Left renal pelvis (tissue), 4 donors: ENCODE results near the gene TNFRSF14. TPM values are rescaled to one million over a fixed set of nuclear protein-coding genes. Genes with fewer than 3 reads are reported as not detected.
"Not testable (repeated sequence)": the region's sequence is repeated elsewhere in the genome, so short reads cannot be mapped to it uniquely, and the experiment has no call there.

Experiments used
- DNase-seq, 4 donors: peaks; one replicate each; pipeline ENCODE4 v3.0.0-alpha.2; 2013; ENCODE audit warnings: low read depth in 4 of 4, low spot score in 3 of 4
- polyA plus RNA-seq, 4 donors: library from polyadenylated mRNA; unstranded; fragments of 120-200 nt; gene quantifications; one replicate each; pipeline ENCODE4 v1.2.1, GENCODE V29; 2013; ENCODE audit not compliant: insufficient read length in 4 of 4

Gene TNFRSF14
- polyA plus RNA-seq, 4 donors = 15.9 to 26.3 (median 20.2) TPM

DNA sequence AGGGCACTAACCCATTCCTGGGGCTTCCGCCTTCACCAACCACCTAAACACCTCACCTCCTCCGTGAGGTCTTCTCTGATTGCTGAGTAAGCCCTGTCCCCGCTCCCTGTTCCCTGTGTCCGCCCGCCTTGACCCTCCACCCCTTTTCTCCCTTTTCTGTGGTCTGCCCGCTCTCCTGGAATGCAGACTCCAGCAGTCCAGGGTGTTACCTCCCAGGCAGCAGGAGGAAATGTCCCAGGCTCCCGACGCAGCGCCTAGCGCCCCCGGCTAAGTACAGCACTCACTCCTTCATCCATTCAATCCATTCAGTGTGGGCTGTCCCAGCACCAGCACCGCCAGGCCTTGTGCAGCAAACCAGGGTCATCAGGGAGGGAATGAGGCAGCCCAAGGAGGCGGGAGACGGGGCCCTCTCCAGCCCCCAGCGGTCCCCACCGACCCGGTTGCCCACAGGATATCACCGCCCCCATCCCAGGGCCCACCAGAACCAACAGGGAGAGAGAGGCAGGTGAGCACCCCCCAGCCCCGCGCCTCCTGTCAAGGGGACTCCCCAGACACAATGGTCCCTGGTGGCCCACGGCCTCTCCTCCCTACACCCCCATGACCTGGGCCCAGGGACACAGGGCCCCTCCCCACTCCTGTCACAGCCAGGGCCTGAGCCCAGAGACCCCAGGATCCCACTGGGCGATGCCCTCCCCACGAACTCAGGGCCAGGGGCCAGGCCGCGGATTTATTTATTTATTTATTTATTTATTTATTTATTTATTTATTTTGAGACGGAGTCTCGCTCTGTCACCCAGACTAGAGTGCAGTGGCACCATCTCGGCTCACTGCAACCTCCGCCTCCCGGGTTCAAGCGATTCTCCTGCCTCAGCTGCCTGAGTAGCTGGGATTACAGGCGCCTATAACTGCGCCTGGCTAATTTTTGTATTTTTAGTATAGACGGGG, 10.2 kb downstream of the TNFRSF14 start:
- no peak for DNase-seq

- DNase-seq = no peak
These were observed 11.0 kb downstream of the TNFRSF14 start for GRCh38 chr1:2567083-2567679.

DNA sequence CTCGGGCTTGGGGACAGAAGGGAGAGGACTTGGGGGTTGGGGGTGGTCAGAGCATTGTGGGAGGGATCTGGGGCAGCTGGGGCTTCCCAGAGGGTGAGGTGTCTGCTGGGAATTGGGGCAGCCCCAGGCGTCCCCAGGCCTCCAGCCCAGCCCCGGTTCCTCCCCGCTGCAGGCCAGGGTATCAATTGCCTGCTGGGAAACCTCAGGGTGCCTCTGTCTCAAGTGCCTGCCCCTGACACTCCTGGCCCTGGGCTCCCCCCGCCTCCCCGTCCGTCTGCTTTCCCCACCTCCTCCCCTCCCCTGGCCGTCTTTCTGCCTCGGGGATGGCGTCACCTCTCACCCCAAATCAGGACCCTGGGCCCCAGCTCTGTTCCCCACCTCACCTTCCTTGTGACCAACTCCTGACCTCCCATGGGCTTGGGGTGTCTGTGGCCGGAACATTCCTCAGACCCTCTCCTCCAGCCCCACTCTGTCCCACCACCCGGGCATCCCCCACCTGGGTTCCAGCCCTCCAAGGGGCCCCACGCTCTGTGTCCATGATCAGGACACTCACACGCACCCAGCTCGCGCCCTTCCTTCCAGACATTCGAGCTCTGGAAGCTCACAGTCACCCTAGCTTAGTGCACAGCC, 12.1 kb downstream of the TNFRSF14 start:
- DNase-seq = not testable (repeated sequence)

DNA sequence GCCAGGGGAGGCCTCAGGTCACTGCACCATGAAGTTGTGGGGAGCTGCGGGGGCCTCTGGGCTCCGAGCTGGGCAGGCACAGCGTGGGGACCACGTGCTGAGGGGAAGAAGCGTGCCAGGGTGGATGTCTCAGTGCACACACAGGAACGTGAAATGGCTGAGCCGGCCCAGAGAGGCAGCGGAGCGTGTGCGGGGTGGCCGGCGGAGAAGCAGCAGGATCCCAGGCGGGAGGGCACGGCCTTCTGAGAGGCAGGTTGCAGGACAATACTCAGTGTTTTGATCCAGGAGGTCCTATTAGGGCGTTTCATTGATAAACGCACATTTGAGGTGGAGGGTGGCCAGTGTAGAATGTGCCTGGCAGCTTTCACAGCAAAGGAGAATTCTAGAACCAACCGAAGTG, 12.9 kb downstream of the TNFRSF14 start:
- no peak for DNase-seq

DNA sequence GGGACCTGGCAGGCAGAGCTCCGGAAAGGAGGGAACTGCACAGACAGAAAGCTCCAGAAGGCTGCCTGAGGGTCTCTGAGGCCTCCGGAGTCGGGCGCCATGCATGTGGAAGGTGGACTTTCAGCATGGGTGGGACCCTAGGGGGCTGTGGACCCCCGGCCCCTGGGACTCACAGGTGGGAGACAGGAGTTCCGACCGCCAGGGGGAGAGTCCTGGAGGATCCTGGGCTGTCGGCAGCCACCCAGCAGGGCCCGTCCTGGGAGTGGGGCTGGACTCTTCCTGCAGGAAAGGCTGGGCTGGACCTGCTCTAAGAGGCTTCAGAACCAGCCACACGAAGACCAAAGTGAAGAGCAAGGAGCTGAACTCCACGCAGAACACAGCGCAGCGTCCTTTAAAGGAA, 13.5 kb downstream of the TNFRSF14 start:
- not testable (repeated sequence) for DNase-seq

- no peak for DNase-seq
These were observed 14.2 kb downstream of the TNFRSF14 start for GRCh38 chr1:2570332-2570731.

GRCh38 chr1:2571348-2571747, 15.2 kb downstream of the TNFRSF14 start:
- DNase-seq = no peak

DNA sequence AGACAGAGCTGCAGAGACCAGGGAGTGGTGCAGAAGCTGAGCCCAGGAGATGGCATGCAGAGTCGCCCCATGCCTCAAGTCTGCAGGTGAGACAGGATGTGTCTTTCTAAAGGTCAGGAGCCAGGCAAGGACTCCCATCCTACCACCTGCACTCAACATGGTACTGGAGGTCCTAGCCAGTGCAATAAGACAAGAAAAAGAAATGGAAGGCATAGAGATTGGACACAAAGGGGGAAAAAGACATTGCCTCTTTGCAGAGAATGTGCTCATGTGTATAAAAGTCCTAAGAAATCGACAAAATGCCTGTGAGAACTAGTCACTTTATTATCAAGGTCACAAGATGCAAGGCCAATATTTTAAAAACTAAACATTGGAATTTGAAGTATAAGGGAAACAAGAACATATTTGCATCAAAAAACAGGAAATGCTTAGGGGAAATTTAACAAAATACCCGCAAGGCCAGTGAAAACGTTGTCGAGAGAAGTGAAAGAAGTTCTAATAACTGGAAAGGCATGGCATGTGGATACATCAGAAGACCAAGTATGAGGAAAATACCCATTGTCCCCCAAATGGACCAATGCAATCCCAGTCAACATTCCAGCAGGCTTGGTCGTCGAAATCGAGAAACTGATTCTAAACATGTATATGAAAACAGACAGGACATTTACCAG, 17.2 kb downstream of the TNFRSF14 start:
- DNase-seq = no peak

GRCh38 chr1:2574350-2574749, 18.2 kb downstream of the TNFRSF14 start:
- DNase-seq = no peak

DNA sequence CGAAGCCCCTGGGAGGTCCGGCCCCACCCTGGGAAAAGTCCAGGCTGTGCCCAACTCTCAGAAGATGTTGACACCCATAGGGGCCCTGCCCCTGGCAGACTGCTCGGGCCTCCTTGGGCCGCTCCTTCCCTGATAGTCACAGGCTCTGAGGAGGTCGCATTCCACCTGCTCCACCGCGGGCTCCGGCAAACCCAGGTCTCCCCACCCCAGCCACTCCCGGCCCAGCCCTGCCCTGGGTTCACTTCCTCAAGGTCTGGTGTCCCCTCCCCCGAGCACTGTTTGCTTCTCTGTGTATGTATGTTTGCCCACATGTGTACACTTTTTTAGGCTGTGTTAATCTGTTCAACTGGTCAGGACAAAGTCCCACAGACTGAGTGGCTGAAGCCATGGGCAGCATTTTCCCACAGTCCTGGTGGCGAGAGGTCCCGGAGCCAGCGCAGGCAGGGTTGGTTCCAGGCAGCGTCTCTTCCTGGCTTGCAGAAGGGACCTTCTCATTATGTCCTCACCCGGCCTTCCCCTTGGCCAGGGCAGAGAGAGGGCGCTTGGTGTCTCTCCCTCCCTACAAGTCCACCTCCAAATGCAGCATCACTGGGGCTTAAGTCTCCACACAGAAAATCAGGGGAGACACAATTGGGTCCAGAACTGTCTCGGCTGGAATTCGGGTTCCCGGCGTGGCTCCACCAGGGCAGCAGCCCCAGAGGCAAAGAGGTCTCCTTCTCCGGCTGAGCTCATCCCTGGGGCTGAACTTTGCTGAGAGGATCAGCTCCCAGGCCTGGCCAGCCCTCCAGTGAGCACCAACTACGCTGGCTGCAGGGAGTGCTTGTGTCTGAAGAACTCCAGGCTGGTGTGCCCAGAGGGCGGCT, 19.9 kb downstream of the TNFRSF14 start:
- no peak for DNase-seq

DNA sequence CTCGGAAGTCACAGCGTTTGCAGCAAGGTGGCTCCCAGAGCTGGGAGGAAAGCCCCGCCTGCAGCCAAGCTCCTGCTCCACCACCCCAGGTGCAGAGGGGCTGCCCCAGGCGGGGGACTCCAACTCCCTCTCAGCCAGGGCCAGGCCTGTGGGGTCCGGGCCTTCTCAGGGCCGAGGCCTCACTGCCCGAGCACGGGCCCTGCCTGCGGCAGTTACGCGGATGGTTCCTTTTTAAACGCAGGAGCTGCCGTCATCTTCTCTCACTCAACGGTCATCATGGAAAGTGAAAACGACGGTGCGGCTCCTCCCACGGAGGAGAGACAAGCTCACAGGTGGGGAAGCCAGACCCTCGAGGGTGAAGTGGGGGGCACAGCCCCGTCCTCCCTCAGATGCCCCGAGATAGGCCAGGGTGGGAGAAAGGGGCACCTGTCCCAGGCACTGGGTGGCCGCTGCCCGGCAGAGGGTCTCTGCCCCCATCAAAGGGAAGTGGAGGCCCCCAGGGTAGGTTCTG, 21.4 kb downstream of the TNFRSF14 start:
- DNase-seq = not testable (repeated sequence)

DNA sequence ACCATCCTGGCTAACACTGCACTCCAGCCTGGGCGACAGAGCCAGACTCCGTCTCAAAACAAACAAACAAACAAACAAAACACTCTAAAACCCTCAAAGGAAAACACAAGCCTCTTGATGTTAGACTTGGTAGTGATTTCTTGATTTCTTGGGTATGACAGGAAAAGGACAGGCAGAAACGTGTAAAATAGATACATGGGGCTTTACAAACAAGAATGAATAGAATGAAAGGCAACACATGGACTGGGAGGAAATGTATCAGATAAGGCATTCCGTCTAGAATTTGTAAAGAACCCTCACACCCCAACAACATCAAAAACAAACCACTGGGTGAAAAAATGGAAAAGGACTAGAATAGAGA, 22.6 kb downstream of the TNFRSF14 start:
- no peak for DNase-seq

GRCh38 chr1:2580691-2581090, 24.5 kb downstream of the TNFRSF14 start:
- DNase-seq = no peak

DNA sequence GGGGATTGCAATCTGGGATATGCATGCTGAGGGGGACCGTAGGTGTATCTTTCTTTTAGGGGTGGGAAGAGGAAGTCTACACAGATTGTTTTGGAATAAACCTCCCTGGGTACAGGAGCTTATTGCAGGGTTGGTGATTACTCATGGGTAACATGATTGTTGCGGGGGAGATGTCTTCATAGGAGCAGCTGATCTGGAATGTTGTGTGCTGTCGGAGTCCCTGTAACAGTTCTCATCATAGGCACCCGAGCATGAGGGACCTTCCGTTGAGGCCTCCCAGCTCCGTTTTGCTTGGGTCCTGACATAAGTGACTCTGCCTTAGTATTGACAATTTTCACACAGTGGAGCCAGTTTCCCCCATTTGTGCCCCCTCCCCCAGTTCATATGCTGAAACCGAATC, 26.2 kb downstream of the TNFRSF14 start:
- DNase-seq = no peak

DNA sequence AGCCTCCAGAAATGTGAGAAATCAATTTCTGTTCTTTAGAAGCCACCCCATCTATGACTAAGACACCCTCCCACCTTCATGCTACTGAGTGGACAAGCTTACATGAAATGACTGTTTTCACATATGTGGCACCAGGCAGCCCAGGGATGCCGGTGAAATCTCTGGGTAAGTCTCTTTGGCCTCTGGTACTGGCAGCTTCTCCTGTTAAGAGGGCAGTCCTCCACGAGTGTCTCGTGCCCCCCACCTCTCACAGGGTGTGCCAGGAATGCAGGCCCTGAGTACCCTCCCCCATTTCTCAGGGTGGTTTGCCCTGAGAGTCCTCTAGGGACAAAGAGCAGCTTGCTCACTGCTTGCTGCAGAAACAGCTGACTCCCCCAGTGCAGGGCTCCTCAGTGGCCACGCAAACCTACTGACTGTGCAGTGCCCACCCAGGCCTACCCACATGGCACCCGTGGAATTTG, 27.2 kb downstream of the TNFRSF14 start:
- no peak for DNase-seq

GRCh38 chr1:2583871-2584351, 27.7 kb downstream of the TNFRSF14 start:
- no peak for DNase-seq

DNA sequence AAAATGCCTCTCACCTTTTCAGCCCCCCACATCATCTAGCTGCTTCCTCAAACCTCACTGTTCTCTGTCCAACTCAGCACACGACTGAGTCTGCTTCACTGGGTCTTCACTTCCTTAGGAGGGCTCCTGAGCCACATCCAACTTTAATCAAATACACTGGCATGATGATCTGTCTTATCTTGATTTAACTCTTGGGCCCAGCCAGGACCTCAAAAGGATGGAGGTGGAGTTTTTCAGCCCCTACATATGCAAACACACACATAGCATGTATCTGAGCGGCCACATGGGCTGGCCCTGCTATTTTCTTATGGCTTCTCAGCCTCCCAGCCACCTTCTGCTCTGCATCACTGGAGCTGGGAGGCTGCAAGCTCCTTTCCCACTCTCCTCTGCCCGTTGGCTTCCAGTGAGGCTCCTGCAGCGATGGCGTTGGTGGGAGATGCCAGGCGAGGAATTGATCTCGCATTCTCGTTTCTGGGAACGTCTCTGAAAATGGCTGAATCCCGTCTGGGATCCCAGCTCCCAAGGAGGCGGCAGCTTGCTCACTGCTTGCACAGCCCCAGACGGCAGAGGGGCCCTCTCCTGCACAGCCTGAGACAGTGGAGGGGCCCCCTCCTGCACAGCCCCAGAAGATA, 28.6 kb downstream of the TNFRSF14 start:
- no peak for DNase-seq

DNA sequence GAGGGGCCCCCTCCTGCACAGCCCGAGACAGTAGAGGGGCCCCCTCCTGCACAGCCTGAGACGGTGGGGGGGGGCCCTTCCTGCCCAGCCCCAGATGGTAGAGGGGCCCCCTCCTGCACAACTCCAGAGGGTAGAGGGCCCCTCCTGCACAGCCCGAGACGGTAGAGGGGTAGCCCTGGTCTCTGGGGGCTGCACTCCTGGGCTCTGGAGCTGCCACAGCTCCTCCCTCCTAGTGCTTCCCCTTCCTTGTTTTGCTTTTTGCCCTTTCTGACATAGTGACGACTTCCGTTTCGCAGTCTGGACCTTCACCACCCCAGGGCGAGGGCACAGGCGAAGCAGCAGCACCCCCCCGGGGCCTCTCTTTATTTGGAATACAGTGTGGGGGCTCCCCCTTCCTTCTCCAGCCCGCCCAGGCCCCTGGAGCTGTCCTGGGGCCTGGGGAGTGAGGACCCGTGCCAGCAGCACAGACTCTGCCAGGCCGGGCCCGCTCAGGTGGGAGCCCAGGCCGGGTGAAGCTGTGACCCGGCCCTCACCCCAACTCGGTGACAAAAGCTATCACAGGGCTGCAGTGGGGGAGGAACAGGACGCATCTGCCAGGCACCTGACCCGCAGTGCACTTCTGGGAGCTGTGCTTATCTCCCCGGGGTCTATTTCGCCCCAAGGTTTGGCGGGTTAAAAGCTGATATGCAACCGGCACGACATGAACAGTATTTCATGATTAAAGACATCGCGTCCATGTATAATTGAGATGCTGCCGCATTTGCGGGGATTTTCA, 29.3 kb downstream of the TNFRSF14 start:
- no peak for DNase-seq
